HG03066 (cell line): ENCODE measurements around the gene TSPEAR.

Experiments used
- ATAC-seq: cut with Tn5 transposase; IDR thresholded peaks from one replicate; pipeline ENCODE4 v1.9.1; 2021; ENCODE audit warnings: low read depth; ENCODE audit not compliant: unreplicated experiment

The TSPEAR gene

GRCh38 chr21:44741921-44742320 lies 30.5 kb upstream of the TSPEAR start:
- no peak for ATAC-seq

DNA sequence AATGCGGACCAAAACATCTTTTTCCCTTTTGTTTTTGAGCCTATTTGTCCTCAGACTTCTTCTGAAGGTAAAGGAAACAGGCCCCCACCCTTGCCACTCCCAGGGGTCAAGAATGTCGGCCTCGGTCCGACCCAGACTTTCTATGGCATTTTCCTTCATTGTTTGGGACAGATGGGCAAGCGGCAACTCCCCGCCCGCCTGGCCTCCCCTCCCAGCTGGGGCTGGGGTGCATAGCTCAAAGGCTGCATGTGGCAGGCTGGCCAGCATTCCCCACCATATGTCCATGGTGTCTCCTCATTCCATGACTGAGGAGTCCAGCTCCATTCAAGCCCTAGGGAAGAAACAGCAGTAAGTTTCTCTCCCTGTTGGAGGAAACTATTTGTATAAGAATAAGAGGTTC lies 29.4 kb upstream of the TSPEAR start:
- no peak for ATAC-seq

DNA sequence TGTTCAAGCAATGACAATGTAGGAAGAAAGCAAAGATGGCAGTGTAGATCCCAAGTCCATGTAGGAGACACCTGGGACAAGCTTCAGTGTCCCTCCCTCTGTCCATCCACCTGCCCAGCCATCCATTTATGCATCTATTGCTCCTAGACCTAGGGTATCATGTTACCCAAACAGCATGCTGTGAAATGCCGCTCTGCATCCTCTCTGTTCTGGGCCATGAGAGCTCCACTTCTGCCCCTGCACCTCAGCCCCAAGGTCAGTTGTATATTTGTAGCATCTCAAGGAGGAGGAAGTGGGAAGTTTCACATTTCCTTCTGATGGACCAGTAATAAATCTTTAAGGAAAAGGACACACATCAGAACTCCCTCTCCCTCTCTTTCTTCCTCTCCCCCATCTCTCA lies 27.9 kb upstream of the TSPEAR start:
- no peak for ATAC-seq

GRCh38 chr21:44738621-44739020 lies 27.2 kb upstream of the TSPEAR start:
- no peak for ATAC-seq

DNA sequence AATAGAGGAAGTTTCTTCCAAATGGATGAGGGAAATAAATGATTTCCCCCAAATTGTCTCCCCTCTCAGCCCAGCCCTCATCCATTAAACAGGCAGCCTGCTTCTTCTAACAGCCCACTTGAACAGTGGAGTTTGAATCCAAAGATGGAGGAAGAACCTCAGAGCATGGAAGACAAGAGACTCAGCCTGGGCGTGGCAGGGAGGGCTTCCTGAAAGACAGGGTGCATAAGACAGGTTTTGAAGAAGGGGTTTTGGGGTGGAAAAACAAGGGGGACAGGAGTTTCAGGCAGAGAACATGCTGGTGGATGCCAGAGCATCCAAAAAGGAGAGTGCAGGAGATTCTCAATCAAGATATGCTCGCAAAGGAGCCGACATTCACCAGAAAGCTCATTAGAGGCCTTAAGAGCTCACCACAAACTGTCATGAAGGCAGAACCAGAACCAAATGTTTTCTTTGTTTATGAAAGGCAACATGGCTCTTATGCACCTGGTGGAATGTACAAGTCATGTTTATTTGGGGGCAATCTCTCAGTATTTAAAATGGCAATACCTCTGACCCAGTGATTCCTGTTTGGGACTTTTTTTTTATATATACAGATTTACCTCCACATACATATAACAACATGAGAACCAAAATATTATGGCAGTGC lies 26.5 kb upstream of the TSPEAR start:
- no peak for ATAC-seq

- ATAC-seq, result no peak
Measured at GRCh38 chr21:44736291-44737004, 25.1 kb upstream of the TSPEAR start.

GRCh38 chr21:44735821-44736220 lies 24.4 kb upstream of the TSPEAR start:
- no peak for ATAC-seq

GRCh38 chr21:44734841-44735240 lies 23.5 kb upstream of the TSPEAR start:
- no peak for ATAC-seq

- no peak for ATAC-seq
Measured at GRCh38 chr21:44734026-44734745, 22.8 kb upstream of the TSPEAR start.

- no peak for ATAC-seq
Measured at GRCh38 chr21:44732956-44733355, 21.6 kb upstream of the TSPEAR start.

DNA sequence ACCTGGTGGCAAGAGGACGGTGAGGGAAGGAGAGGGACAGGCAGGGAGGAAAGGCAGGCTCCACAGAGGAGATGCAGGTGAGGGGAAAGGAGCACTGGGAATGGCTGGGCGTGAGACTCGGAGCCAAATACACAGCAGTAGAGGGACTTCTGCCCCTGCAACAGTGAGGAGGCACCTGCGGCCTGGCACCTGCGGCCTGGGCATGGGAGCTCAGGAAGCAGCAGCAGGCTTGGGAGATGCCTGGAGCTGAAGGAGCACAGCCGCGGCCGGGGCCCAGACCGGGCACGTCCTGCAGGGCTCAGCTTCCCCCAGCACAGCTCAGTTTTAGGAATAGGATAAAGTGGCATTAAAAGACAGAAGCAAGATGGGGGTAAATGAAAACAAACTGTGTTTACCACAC lies 20.9 kb upstream of the TSPEAR start:
- ATAC-seq, result no peak

DNA sequence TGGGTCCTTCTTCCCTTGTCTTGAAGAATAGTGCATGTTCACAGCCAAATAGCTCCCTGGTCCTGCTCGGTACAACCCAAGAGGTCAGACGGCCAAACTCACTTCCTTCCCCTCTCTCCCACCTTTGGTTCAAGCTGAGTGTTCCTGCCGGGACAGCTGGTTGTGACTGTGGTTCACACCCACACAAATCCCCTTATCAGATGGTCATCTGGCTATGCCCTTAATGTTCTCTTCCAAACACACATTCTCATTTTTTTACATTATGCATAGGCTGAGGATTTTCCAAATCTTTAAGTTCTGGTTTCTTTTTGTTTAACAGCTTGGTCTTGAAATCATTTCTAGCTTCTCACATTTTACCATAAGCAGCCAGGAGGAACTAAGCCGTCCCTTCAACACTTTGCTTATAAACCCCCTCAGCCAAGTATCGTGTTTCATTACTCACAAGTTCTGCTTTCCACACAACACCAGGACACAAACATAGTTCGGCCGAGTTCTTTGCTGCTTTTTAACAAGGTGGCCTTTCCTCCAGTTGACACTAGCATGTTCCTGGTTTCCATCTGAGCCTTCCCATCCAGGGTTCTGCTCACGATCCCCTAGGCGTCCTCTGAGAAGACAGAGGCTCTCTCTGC lies 19.7 kb upstream of the TSPEAR start:
- no peak for ATAC-seq

GRCh38 chr21:44730028-44730395 lies 18.6 kb upstream of the TSPEAR start:
- ATAC-seq, result no peak

GRCh38 chr21:44729336-44730027 lies 18.1 kb upstream of the TSPEAR start:
- ATAC-seq, result no peak

GRCh38 chr21:44728716-44729115 lies 17.3 kb upstream of the TSPEAR start:
- ATAC-seq, result no peak

- ATAC-seq, result no peak
Measured at GRCh38 chr21:44727757-44728156, 16.4 kb upstream of the TSPEAR start.

- no peak for ATAC-seq
Measured at GRCh38 chr21:44727321-44727720, 15.9 kb upstream of the TSPEAR start.

GRCh38 chr21:44726826-44727225 lies 15.5 kb upstream of the TSPEAR start:
- no peak for ATAC-seq

DNA sequence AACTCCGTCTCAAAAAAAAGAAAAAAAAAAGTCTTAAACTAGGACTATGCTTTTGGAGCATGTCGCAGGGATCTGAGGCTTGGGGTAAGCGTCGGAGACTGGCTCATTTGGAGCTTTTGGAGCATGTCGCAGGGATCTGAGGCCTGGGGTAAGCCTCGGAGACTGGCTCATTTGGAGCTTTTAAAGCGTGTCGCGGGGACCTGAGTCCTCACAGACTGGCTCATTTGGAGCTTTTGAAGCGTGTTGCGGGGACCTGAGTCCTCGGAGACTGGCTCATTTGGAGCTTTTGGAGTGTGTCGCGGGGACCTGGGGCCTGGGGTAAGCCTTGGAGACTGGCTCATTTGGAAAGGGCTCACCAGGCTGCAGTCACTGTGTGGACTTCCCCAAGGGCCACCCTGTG lies 13.6 kb upstream of the TSPEAR start:
- no peak for ATAC-seq

GRCh38 chr21:44724196-44724595 lies 12.8 kb upstream of the TSPEAR start:
- no peak for ATAC-seq
